Measurements from ENCODE around the gene BCAS3. TPM values are rescaled to one million over a fixed set of nuclear protein-coding genes. Genes with fewer than 3 reads are reported as not detected.
A peak's percentile ranks its signal among the peaks of the same experiment; 100 is the strongest.
"Not testable (repeated sequence)": the region's sequence is repeated elsewhere in the genome, so short reads cannot be mapped to it uniquely, and the experiment has no call there.

BCAS3 gene
- total RNA-seq, 4 donors from 2014 or later = 18.2 to 60.6 (median 23.4) TPM

DNA sequence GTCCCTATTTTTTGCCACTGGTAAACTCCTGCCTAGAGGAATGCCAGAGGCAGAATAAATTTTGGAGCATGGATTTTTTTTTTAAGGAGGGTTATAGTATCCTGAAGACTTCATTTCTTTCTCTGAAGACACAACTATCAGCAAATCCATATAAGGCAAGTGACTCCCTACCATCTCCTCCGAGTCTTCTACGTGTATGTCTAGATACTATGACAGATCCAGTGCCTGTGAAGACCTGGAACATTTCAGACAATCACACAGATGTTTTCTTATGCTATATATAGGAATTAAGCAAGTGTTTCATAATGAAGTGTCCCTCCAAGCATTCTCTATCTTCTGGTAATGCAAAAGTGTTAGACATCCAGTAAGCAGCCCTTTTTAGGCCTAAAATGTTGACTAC is 466.5 kb downstream of the BCAS3 start:
- Histone ChIP-seq H3K4me1 (no peaks in the 10 kb centered on the region), H3K27ac (no peak overlapping the region), H3K27me3 (no peaks in the 10 kb centered on the region), H3K9me3 (no peaks in the 10 kb centered on the region), H3K4me3 (no peak overlapping the region), H3K36me3 (no peaks in the 10 kb centered on the region)
- intact Hi-C loops (cut with DNase I; ENCODE audit: low total_unique reads) = loop anchor here (10.0 kb wide), 1 partner anchor 149 kb away; no protein-coding TSS in a partner anchor
- no peak for TF ChIP-seq POLR2A (IDR thresholded peaks at IDR 0.05)
- TF ChIP-seq, protein P1, sequence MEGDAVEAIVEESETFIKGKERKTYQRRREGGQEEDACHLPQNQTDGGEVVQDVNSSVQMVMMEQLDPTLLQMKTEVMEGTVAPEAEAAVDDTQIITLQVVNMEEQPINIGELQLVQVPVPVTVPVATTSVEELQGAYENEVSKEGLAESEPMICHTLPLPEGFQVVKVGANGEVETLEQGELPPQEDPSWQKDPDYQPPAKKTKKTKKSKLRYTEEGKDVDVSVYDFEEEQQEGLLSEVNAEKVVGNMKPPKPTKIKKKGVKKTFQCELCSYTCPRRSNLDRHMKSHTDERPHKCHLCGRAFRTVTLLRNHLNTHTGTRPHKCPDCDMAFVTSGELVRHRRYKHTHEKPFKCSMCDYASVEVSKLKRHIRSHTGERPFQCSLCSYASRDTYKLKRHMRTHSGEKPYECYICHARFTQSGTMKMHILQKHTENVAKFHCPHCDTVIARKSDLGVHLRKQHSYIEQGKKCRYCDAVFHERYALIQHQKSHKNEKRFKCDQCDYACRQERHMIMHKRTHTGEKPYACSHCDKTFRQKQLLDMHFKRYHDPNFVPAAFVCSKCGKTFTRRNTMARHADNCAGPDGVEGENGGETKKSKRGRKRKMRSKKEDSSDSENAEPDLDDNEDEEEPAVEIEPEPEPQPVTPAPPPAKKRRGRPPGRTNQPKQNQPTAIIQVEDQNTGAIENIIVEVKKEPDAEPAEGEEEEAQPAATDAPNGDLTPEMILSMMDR (IDR thresholded peaks at IDR 0.05 in 4 of 5, conservative IDR thresholded peaks at IDR 0.05 in 1 of 5) = no peak
- no peak for ATAC-seq
- DNase-seq = no peak
- in situ Hi-C loops (cut with MboI; ENCODE audit: low sequenced_read_pairs in 4 of 4) = loop anchor here in 1 of 4 donors (10.0 kb wide), 1 partner anchor 49 kb away; no protein-coding TSS in a partner anchor

DNA sequence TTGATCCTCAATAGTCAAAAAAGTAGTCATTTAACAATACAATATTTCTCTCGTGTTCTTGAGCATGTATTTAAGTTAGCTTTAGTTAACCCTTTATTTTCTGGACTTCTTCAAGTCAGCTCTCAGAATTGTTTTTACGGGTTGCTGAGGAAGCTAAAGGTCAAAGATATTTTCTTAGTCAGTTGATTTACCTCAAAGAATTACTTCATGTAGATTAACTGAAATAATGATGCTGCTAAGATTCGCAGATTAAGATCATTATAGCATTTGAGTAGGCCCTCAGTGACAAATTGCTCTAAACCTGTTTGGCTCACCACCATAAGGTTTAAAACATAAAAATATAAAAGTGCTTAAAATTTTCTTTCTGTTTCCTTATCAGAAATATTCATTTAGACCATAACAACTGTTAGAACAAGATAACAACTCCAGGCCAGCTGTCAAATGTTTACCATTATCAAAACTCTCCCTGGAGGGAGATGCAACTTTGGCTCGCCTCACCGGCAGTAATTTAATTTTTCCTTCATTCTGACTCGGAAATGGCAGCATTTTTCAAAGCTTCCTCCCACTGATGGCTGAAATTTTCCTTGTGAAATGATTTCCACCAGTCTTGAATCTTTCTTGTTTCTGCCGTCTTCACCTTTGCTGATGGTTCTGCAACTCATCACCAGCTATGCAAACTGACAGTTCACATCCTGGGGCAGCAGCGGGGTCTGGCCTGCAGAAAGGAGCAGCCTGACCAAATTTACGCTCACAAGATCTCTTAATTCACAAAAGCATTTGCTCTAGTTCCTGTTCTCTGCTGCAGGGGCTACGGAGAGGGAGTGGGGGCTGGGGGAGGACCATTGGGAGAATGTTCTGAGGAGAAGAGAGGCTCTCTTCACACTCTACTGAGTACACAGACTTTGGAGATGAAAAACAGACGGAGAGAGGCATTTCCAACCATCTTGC is 467.2 kb downstream of the BCAS3 start:
- Histone ChIP-seq H3K4me1 (no peaks in the 10 kb centered on the region), H3K9me3 (no peaks in the 10 kb centered on the region), H3K4me3 (no peak overlapping the region), H3K27me3 (no peaks in the 10 kb centered on the region), H3K36me3 (no peaks in the 10 kb centered on the region), H3K27ac (peak overlapping the region in 1 of 4 donors; percentile 7)
- ATAC-seq = no peak
- no peak for TF ChIP-seq POLR2A (IDR thresholded peaks at IDR 0.05)
- TF ChIP-seq, protein P1 (IDR thresholded peaks at IDR 0.05 in 4 of 5, conservative IDR thresholded peaks at IDR 0.05 in 1 of 5) = no peak
- DNase-seq = no peak
- intact Hi-C loops (cut with DNase I; ENCODE audit: low total_unique reads) (loop anchor here (10.0 kb wide), 1 partner anchor 150 kb away; no protein-coding TSS in a partner anchor), in situ Hi-C loops (cut with MboI; ENCODE audit: low sequenced_read_pairs in 4 of 4) (loop anchor here in 1 of 4 donors (10.0 kb wide), 1 partner anchor 50 kb away; no protein-coding TSS in a partner anchor)

DNA sequence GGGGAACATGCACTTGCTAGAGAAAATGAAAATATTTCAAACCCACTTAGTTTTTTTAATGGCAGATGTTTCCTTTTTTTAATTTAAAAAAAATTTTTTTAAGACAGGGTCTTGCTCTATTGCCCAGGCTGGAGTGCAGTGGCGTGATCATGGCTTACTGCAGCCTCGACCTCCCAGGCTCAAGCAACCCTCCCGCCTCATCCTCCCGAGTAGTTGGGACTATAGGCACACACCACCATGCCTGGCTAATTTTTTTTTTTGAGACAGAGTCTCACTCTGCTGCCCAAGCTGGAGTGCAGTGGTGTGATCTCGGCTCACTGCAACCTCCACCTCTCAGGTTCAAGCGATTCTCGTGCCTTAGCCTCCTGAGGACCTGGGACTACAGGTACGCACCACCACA is 469.2 kb downstream of the BCAS3 start:
- not testable (repeated sequence) for H3K4me3 ChIP-seq, ATAC-seq, H3K4me1 ChIP-seq, DNase-seq, H3K36me3 ChIP-seq, H3K9me3 ChIP-seq, H3K27me3 ChIP-seq, H3K27ac ChIP-seq
- intact Hi-C loops (cut with DNase I; ENCODE audit: low total_unique reads) = loop anchor here (10.0 kb wide), 1 partner anchor 152 kb away; no protein-coding TSS in a partner anchor
- in situ Hi-C loops (cut with MboI; ENCODE audit: low sequenced_read_pairs in 4 of 4) = loop anchor here in 1 of 4 donors (10.0 kb wide), 1 partner anchor 52 kb away; no protein-coding TSS in a partner anchor

- ATAC-seq (no peak), DNase-seq (no peak)
- no peak for TF ChIP-seq POLR2A (IDR thresholded peaks at IDR 0.05)
- TF ChIP-seq, protein P1 (IDR thresholded peaks at IDR 0.05 in 4 of 5, conservative IDR thresholded peaks at IDR 0.05 in 1 of 5) = no peak
- H3K9me3 ChIP-seq = no peaks in the 10 kb centered on the region
- no peaks in the 10 kb centered on the region for H3K36me3 ChIP-seq
- in situ Hi-C loops (cut with MboI; ENCODE audit: low sequenced_read_pairs in 4 of 4) = loop anchor here in 1 of 4 donors (10.0 kb wide), 1 partner anchor 54 kb away; no protein-coding TSS in a partner anchor
- H3K27me3 ChIP-seq = no peaks in the 10 kb centered on the region
- H3K4me1 ChIP-seq = no peaks in the 10 kb centered on the region
- H3K27ac ChIP-seq = no peak overlapping the region
- intact Hi-C loops (cut with DNase I; ENCODE audit: low total_unique reads) = loop anchor here (10.0 kb wide), 1 partner anchor 154 kb away; no protein-coding TSS in a partner anchor
- no peak overlapping the region for H3K4me3 ChIP-seq
Observed at GRCh38 chr17:61149106-61149825, 471.6 kb downstream of the BCAS3 start.
